Esophagus muscularis mucosa (tissue), 4 donors: Measurements from ENCODE around the gene KCNK16. TPM values are rescaled to one million over a fixed set of nuclear protein-coding genes. Genes with fewer than 3 reads are reported as not detected.
A peak's percentile ranks its signal among the peaks of the same experiment; 100 is the strongest.

ENCODE experiments used
- DNase-seq: peaks from one replicate; pipeline ENCODE4 v3.0.0-alpha.2; 2017; ENCODE audit errors: extremely low spot score
- H3K27ac ChIP-seq, 4 donors: fragments of 200-600 bp; sonication (generic); replicated peaks in 1 of 4; 1 replicate in 3 of 4; 2 replicates in 1 of 4; pipeline ENCODE4 v1.5.1; 2016 to 2019; ENCODE audit warnings: mild to moderate bottlenecking in 1 of 4
- H3K27me3 ChIP-seq, 4 donors: fragments of 200-600 bp; sonication (generic); one replicate each; pipeline versions ENCODE4 v1.5.1 to v1.6.0; 2016 to 2019
- H3K36me3 ChIP-seq, 4 donors: fragments of 200-600 bp; sonication (generic); one replicate each; pipeline ENCODE4 v1.5.1; 2016 to 2019
- H3K4me1 ChIP-seq, 4 donors: fragments of 200-600 bp; sonication (generic); one replicate each; pipeline ENCODE4 v1.5.1; 2016 to 2019
- H3K4me3 ChIP-seq, 4 donors: fragments of 200-600 bp; sonication (generic); 1 replicate in 2 of 4; 2 replicates in 2 of 4; pipeline ENCODE4 v1.5.1; 2016 to 2019; ENCODE audit warnings: mild to moderate bottlenecking in 4 of 4, moderate library complexity in 1 of 4
- H3K9me3 ChIP-seq, 4 donors: fragments of 200-600 bp; sonication (generic); 1 replicate in 3 of 4; 2 replicates in 1 of 4; pipeline ENCODE4 v1.5.1; 2016 to 2019
- EP300 ChIP-seq: sonication (generic); formaldehyde crosslinking; IDR thresholded peaks from one replicate; pipeline ENCODE4 v1.6.1; 2017; ENCODE audit warnings: antibody characterized with exemption
- POLR2A ChIP-seq: fragments of 450-650 bp; IDR thresholded peaks from one replicate; pipeline ENCODE4 v1.6.1; 2017; ENCODE audit warnings: antibody characterized with exemption, moderate library complexity, mild to moderate bottlenecking, low read depth
- POLR2AphosphoS5 ChIP-seq, 2 donors: sonication (generic); formaldehyde crosslinking; IDR thresholded peaks; one replicate each; pipeline ENCODE4 v1.6.1; 2017; ENCODE audit warnings: antibody characterized with exemption in 2 of 2
- WGBS: methylation state at CpG from one replicate; pipeline ENCODE4 v1.1.5; 2018; 5-methylcytosine and 5-hydroxymethylcytosine counted together
- intact Hi-C: fragments of 100-400 bp; cut with DNase I; formaldehyde crosslinking; loops from one replicate; pipeline ENCODE4 v1.15.1; 2023
- total RNA-seq, 4 donors: library from RNA; depleted of rRNA; stranded (reverse); fragments of >200 nt; gene quantifications; one replicate each; pipeline versions ENCODE4 v1.1.0 to v1.2.1, GENCODE V29; 2016
- TF ChIP-seq, protein P1 (sequence below), 3 experiments: fragments of 200-600 bp in 2 of 3; fragments of 450-650 bp in 1 of 3; sonication (generic) in 2 of 3; IDR thresholded peaks; one replicate each; pipeline ENCODE4 v1.5.1; 2017 to 2019; ENCODE audit warnings: antibody characterized with exemption in 3 of 3, mild to moderate bottlenecking in 2 of 3, moderate library complexity in 1 of 3

The KCNK16 gene
- total RNA-seq, 4 donors from 2014 or later = not detected

DNA sequence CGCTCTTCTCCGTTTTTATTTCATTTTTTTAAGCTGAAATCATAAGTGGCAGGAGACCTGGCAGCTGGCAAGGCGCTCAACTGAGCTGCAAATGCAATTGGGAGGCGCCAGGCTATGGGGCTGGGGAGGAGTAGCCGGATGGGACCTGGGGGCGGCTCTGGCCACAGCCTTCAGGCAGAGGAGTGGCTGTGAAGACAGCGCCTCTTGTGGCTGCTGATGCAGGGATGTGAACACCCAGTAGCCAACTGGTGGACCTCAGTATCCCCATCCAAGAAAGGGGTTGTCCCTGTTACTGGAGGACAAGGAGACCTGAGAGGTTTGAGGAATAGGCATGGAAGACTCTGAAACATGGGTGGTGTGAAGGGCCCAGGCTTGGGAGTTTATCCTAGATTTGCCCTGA, 20.9 kb downstream of the KCNK16 start:
- no peak overlapping the region for H3K4me3 ChIP-seq
- peaks cover 4 to 12% (median 8%) of the 10 kb centered on the region in 4 donors for H3K4me1 ChIP-seq
- no peaks in the 10 kb centered on the region for H3K36me3 ChIP-seq
- no peaks in the 10 kb centered on the region for H3K9me3 ChIP-seq
- intact Hi-C loops = loop anchor here (5.0 kb wide), 2 partner anchors 134 to 214 kb away; no protein-coding TSS in a partner anchor
- 59% methylated on average over 7 of the region's 7 CpGs for WGBS
- TF ChIP-seq, protein P1, sequence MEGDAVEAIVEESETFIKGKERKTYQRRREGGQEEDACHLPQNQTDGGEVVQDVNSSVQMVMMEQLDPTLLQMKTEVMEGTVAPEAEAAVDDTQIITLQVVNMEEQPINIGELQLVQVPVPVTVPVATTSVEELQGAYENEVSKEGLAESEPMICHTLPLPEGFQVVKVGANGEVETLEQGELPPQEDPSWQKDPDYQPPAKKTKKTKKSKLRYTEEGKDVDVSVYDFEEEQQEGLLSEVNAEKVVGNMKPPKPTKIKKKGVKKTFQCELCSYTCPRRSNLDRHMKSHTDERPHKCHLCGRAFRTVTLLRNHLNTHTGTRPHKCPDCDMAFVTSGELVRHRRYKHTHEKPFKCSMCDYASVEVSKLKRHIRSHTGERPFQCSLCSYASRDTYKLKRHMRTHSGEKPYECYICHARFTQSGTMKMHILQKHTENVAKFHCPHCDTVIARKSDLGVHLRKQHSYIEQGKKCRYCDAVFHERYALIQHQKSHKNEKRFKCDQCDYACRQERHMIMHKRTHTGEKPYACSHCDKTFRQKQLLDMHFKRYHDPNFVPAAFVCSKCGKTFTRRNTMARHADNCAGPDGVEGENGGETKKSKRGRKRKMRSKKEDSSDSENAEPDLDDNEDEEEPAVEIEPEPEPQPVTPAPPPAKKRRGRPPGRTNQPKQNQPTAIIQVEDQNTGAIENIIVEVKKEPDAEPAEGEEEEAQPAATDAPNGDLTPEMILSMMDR (IDR thresholded peaks at IDR 0.05) = no peak
- TF ChIP-seq EP300 (no peak), POLR2A (no peak), POLR2AphosphoS5 (IDR thresholded peaks at IDR 0.05) (no peak)
- DNase-seq = no peak
- H3K27me3 ChIP-seq = peaks cover 0 to 30% (median 0%) of the 10 kb centered on the region in 4 donors
- H3K27ac ChIP-seq = no peak overlapping the region

GRCh38 chr6:39300739-39301138, 21.8 kb downstream of the KCNK16 start:
- Histone ChIP-seq H3K4me1 (peaks cover 6 to 19% (median 12%) of the 10 kb centered on the region in 4 donors), H3K27me3 (peaks cover 0 to 30% (median 0%) of the 10 kb centered on the region in 4 donors), H3K9me3 (no peaks in the 10 kb centered on the region), H3K27ac (no peak overlapping the region), H3K4me3 (no peak overlapping the region), H3K36me3 (no peaks in the 10 kb centered on the region)
- TF ChIP-seq, protein P1 (IDR thresholded peaks at IDR 0.05) = no peak
- TF ChIP-seq POLR2A (no peak), POLR2AphosphoS5 (IDR thresholded peaks at IDR 0.05) (no peak), EP300 (no peak)
- DNase-seq = no peak
- 87% methylated on average over 6 of the region's 6 CpGs for WGBS
- intact Hi-C loops = loop anchor here (5.0 kb wide), 2 partner anchors 133 to 213 kb away; no protein-coding TSS in a partner anchor

- Histone ChIP-seq H3K36me3 (no peaks in the 10 kb centered on the region), H3K27ac (no peak overlapping the region), H3K27me3 (peaks cover 0 to 37% (median 0%) of the 10 kb centered on the region in 4 donors), H3K4me3 (no peak overlapping the region), H3K9me3 (no peaks in the 10 kb centered on the region), H3K4me1 (peaks cover 5 to 18% (median 10%) of the 10 kb centered on the region in 4 donors)
- DNase-seq = no peak
- intact Hi-C loops = no loop called here
- WGBS = 78% methylated on average over 9 of the region's 10 CpGs
- TF ChIP-seq, protein P1 (IDR thresholded peaks at IDR 0.05) = no peak
- TF ChIP-seq EP300 (no peak), POLR2A (no peak), POLR2AphosphoS5 (IDR thresholded peaks at IDR 0.05) (no peak)
These were observed 24.4 kb downstream of the KCNK16 start for GRCh38 chr6:39298061-39298460.

DNA sequence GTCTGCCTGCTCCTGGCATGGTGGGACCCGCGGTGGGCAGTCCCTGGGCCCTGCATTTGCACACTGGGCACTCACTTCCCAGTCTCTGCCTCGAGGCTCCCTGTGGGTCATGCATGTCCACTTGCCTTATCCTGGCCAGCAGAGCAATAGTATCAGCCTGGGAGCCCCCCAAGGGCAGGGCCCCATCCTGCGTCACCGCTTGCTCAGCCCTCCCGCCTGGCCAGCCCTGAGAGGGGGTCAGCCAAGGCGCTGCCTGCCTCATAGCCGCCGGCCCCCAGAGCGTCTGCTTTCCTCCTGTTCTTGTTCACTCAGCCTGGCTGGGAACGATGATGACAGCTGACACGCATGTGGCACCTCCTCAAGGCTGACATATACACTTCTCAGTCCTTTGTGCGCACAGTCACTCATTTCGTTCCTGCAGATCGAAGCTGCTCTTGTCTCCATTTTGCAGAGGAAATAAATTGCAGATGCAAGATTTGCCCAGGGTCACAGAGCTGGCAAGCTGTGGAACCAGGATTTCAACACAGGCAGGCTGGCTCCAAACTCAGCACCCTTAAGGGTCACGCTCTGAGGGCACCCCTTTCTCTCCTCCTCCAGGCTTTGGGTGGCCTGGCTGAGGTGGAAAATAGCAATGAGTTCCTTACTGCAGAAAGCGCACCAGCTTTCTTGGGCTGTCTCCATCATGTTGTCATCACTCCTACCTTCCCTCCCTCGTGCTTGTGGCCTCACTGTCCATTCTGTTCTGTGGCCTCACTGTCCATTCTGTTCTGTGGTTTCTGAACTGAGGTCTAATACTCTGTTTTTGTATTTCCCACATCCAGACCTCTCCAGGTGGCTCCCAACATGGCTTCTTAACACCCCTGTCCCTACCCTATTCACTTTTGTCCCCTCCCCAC, 25.5 kb downstream of the KCNK16 start:
- peaks cover 4 to 15% (median 7%) of the 10 kb centered on the region in 4 donors for H3K4me1 ChIP-seq
- intact Hi-C loops = no loop called here
- peak overlapping the region in 3 of 4 donors; percentile 17 to 26 (median 21) for H3K27ac ChIP-seq
- H3K27me3 ChIP-seq = peaks cover 0 to 32% (median 0%) of the 10 kb centered on the region in 4 donors
- no peaks in the 10 kb centered on the region for H3K36me3 ChIP-seq
- TF ChIP-seq POLR2AphosphoS5 (IDR thresholded peaks at IDR 0.05) (peak in 1 of 2 donors; percentile 12), POLR2A (no peak), EP300 (no peak)
- TF ChIP-seq, protein P1 (IDR thresholded peaks at IDR 0.05) = no peak
- DNase-seq = no peak
- H3K9me3 ChIP-seq = no peaks in the 10 kb centered on the region
- 65% methylated on average over 17 of the region's 18 CpGs for WGBS
- H3K4me3 ChIP-seq = no peak overlapping the region
